Karpas-422 (cell line): Measurements from ENCODE around the gene TNK2. TPM values are rescaled to one million over a fixed set of nuclear protein-coding genes. Genes with fewer than 3 reads are reported as not detected.

Experiments
- DNase-seq: peaks from one replicate; pipeline ENCODE4 v3.0.0-alpha.2; 2015
- H2AFZ ChIP-seq: fragments of 200-600 bp; sonication (generic); 2 replicates; pipeline ENCODE4 v1.6.1; 2014; ENCODE audit warnings: antibody characterized with exemption, low read length, mixed read lengths
- H3K27ac ChIP-seq: fragments of 200-600 bp; sonication (generic); 2 replicates; pipeline ENCODE4 v1.5.1; 2014; ENCODE audit warnings: mild to moderate bottlenecking, low read length, moderate library complexity
- H3K27me3 ChIP-seq: fragments of 200-600 bp; sonication (generic); 2 replicates; pipeline ENCODE4 v1.6.1; 2014; ENCODE audit warnings: low read length, mixed read lengths
- H3K36me3 ChIP-seq: fragments of 200-600 bp; sonication (generic); 2 replicates; pipeline ENCODE4 v1.6.1; 2014; ENCODE audit warnings: low read length, mixed read lengths; ENCODE audit not compliant: insufficient read depth
- H3K4me1 ChIP-seq: fragments of 200-600 bp; sonication (generic); 2 replicates; pipeline ENCODE4 v1.6.1; 2014; ENCODE audit warnings: mild to moderate bottlenecking, low read length, mixed read lengths
- H3K4me2 ChIP-seq: fragments of 200-600 bp; sonication (generic); 2 replicates; pipeline ENCODE4 v1.6.1; 2014; ENCODE audit warnings: low read length, low read depth, mild to moderate bottlenecking; ENCODE audit not compliant: poor library complexity, severe bottlenecking
- H3K4me3 ChIP-seq: fragments of 200-600 bp; sonication (generic); 2 replicates; pipeline ENCODE4 v1.5.1; 2014; ENCODE audit warnings: mild to moderate bottlenecking, antibody characterized with exemption, low read length, mixed read lengths
- H3K79me2 ChIP-seq: fragments of 200-600 bp; sonication (generic); 2 replicates; pipeline ENCODE4 v1.6.1; 2014; ENCODE audit warnings: mild to moderate bottlenecking, low read length, mixed read lengths
- H3K9ac ChIP-seq: fragments of 200-600 bp; sonication (generic); 2 replicates; pipeline ENCODE4 v1.6.0; 2014; ENCODE audit warnings: low read length
- H3K9me2 ChIP-seq: fragments of 200-600 bp; sonication (generic), shearing (Covaris generic); replicated peaks from 2 replicates; pipeline ENCODE4 v1.6.0; 2014; ENCODE audit warnings: mild to moderate bottlenecking, low read length, moderate library complexity; ENCODE audit not compliant: insufficient read depth
- H3K9me3 ChIP-seq: fragments of 300-700, 200-600 bp; sonication (generic); 2 replicates; pipeline ENCODE4 v1.6.1; 2014; ENCODE audit warnings: low read length, mixed read lengths
- H4K20me1 ChIP-seq: fragments of 200-600 bp; sonication (generic); 2 replicates; pipeline ENCODE4 v1.6.1; 2014; ENCODE audit warnings: mild to moderate bottlenecking, antibody characterized with exemption, low read length, low read depth; ENCODE audit not compliant: insufficient read depth
- total RNA-seq: library from RNA; depleted of rRNA; stranded (reverse); fragments of >200 nt; shearing (Covaris generic); gene quantifications from 2 replicates; pipeline ENCODE4 v1.2.3, GENCODE V29; 2014; ENCODE audit warnings: low replicate concordance

TNK2 gene
- total RNA-seq, 1 experiment from 2014 or later: 25.5 TPM

DNA sequence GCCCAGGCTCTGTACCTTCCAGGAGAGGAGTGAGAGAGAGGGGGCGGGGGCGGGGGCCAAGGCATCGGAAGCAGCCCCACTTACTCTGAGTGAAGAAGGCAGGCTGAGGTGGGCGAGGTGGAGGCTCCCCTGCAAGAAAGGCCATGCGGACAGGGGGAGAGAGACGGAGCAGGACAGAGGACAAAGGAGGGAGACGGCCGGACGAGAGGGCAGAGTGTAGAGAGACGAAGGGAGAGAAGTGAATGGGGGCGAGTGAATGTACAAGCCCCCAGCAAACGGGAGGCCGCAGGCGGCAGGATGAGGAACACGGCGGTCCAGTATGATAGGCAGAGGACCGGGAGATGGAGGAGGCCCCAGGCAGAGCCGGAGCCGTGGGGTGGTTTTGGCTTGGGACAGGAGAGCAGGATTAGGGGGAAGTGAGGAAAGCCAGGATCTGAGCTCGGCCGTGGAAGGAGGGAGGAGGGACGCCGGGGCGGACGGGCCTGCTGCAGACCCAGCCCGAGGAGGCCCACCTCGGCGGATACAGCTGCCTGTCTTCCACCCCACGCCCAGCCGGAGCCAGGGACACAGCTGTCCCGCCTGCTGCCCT, 38.8 kb downstream of the TNK2 start:
- no peak overlapping the region for H3K27ac ChIP-seq
- no peak overlapping the region for H2AFZ ChIP-seq
- no peak for DNase-seq
- H3K79me2 ChIP-seq: no peaks in the 10 kb centered on the region
- H3K9ac ChIP-seq: no peak overlapping the region
- no peak overlapping the region for H3K4me2 ChIP-seq
- H3K36me3 ChIP-seq: no peaks in the 10 kb centered on the region
- H3K27me3 ChIP-seq: no peaks in the 10 kb centered on the region
- H3K9me3 ChIP-seq: no peaks in the 10 kb centered on the region
- H3K9me2 ChIP-seq: no peaks in the 10 kb centered on the region
- no peaks in the 10 kb centered on the region for H3K4me1 ChIP-seq
- H3K4me3 ChIP-seq: no peak overlapping the region
- H4K20me1 ChIP-seq: no peaks in the 10 kb centered on the region

DNA sequence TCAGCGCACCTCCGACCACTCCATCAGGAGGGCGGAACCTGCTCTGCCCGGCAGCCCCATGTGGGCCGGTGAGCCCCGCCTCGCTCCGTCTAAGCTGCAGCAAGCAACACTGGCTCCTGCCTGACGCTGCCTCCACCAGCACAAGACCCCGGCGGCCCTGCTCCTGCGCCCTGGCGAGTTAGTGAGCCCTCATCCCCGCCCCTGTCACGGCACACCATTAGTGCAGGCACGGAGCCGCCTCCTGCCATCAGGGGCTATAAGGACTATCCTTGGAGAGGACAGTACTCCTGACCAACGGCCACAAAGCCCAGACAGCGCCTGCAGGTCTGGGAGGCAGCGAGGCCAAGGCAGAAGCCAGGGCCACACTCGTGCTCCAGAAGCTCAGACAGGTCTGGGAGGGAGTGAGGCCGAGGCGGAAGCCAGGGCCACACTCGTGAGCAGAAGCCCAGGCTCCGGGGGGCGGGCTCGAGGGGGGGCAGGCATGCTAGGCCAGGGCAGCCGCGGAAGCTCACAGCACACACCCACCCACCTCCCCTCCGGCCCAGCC, 39.4 kb downstream of the TNK2 start:
- no peaks in the 10 kb centered on the region for H3K27me3 ChIP-seq
- no peaks in the 10 kb centered on the region for H3K36me3 ChIP-seq
- no peaks in the 10 kb centered on the region for H3K9me2 ChIP-seq
- DNase-seq: no peak
- 0 out of 2 replicates have a peak, but pooled peaks cover under 1% of the 10 kb centered on the region for H4K20me1 ChIP-seq
- no peak overlapping the region for H3K27ac ChIP-seq
- H3K79me2 ChIP-seq: no peaks in the 10 kb centered on the region
- H3K4me1 ChIP-seq: no peaks in the 10 kb centered on the region
- no peak overlapping the region for H3K9ac ChIP-seq
- no peak overlapping the region for H3K4me3 ChIP-seq
- no peak overlapping the region for H3K4me2 ChIP-seq
- H2AFZ ChIP-seq: no peak overlapping the region
- H3K9me3 ChIP-seq: no peaks in the 10 kb centered on the region

DNA sequence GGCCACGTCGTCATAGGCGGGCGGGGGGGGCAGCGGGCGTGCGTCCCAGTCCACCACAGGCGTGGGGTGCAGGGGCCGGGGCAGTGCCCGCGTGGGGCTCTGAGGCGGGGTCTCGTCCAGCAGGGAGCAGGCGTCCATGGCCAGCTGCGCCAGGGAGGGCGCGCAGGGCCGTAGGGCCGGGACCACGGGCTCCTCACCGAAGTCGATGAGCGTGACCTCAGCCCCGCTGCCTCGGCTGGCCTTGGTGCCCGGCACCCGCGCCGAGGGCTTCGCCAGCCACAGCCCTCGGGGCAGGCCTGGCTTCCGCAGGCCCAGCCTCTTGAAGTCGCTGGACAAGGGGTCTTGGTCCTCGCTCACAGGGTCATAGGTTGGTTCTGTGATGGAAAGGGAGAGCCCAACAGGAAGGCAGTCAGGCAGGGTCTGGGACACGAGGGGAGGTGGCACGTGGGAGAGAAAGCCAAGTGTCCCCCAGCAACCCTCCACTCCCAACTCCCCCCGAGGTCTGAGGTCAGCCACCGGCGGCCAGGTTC, 40.0 kb downstream of the TNK2 start:
- H3K4me2 ChIP-seq: no peak overlapping the region
- no peak overlapping the region for H3K27ac ChIP-seq
- DNase-seq: no peak
- H3K9ac ChIP-seq: no peak overlapping the region
- no peaks in the 10 kb centered on the region for H3K9me2 ChIP-seq
- H3K79me2 ChIP-seq: no peaks in the 10 kb centered on the region
- no peaks in the 10 kb centered on the region for H3K36me3 ChIP-seq
- H2AFZ ChIP-seq: no peak overlapping the region
- no peaks in the 10 kb centered on the region for H3K27me3 ChIP-seq
- 0 out of 2 replicates have a peak, but pooled peaks cover 6% of the 10 kb centered on the region for H4K20me1 ChIP-seq
- H3K4me1 ChIP-seq: no peaks in the 10 kb centered on the region
- no peak overlapping the region for H3K4me3 ChIP-seq
- H3K9me3 ChIP-seq: no peaks in the 10 kb centered on the region

DNA sequence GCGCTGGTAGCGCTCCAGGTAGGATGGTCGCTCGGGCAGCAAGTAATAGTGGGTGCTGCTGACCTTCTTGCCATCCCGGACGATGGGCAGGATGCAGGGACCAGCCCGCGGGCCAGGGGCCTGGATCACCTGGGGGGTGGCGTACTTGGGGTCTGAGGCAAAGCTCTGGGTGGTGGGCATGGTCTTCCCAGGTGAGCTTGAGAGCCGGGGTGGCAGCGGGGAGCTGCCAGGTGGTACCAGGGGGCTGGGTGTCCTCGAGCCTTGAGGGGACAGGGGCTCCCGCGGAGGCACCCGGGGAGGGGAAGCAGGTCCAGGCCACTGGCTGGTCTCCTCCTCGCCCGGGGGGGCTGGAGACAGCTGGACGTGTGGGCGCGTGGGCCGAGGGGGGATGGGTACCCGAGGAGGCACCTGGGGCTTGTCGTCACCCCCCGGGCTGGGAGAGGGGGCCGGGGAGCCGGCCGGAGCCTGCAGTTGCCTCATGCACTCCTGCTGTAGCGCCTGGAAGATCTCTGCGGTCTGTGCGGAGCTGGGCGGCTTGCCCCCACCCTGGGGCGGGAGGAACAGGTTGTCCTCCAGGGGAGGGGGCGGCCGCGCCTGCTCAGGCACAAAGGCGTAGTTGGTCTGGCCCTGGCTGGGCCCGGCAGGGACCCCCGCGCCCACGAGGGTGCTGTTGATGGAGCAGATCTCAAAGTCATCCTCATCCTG, 40.6 kb downstream of the TNK2 start:
- no peak overlapping the region for H3K27ac ChIP-seq
- H2AFZ ChIP-seq: no peak overlapping the region
- no peaks in the 10 kb centered on the region for H3K79me2 ChIP-seq
- H3K4me1 ChIP-seq: no peaks in the 10 kb centered on the region
- no peaks in the 10 kb centered on the region for H3K9me2 ChIP-seq
- H3K27me3 ChIP-seq: no peaks in the 10 kb centered on the region
- H3K4me2 ChIP-seq: no peak overlapping the region
- DNase-seq: no peak
- no peaks in the 10 kb centered on the region for H3K9me3 ChIP-seq
- H3K36me3 ChIP-seq: no peaks in the 10 kb centered on the region
- H3K4me3 ChIP-seq: no peak overlapping the region
- H3K9ac ChIP-seq: no peak overlapping the region
- H4K20me1 ChIP-seq: 0 out of 2 replicates have a peak, but pooled peaks cover 8% of the 10 kb centered on the region

DNA sequence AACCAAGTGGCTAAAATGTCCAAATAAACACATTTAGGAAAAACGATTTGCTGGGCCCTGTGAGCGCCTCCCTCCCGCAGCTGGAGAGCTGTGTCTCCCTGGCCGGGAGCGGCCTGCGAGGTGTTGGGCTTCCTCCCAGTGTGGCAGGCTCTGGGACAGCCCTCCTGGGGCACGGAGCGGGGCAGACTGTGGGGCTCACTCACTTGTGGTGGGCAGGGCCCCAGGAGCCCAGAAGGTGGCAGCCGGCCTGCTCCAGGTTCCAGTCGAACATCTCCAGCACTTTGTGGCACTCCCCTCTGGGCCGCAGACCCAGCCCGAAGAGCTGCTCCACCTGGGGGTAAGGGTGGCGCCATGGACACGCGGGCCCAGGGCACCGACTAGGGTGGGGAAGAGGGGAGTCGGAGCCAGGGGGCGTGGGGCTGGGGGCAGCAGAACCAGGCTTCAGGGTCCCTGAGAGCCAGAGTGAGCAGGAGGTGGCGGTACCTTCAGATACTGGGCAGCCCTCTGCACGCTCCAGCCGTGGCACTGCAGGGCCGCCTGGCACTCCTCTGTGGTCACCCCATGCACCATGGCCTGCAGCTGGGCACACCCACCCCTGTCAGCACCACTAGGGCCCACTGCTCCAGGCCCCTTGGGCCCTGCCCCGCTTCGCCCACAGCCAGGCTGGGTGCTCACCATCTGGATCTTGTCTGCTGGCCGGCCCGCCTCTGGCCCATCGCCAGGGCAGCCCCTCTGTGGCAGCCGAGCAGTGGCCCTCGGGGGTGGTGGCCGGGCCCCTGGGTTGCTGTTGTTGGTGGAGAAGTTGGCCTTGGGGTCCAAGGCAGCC, 41.5 kb downstream of the TNK2 start:
- H3K9ac ChIP-seq: no peak overlapping the region
- no peaks in the 10 kb centered on the region for H3K9me3 ChIP-seq
- H3K4me1 ChIP-seq: no peaks in the 10 kb centered on the region; the same call in 1 of the 2 replicates
- no peaks in the 10 kb centered on the region for H3K27me3 ChIP-seq
- no peak overlapping the region for H2AFZ ChIP-seq
- H3K9me2 ChIP-seq: no peaks in the 10 kb centered on the region
- H3K4me3 ChIP-seq: no peak overlapping the region
- DNase-seq: no peak
- no peaks in the 10 kb centered on the region for H3K79me2 ChIP-seq
- no peaks in the 10 kb centered on the region for H3K36me3 ChIP-seq
- H3K4me2 ChIP-seq: no peak overlapping the region
- H4K20me1 ChIP-seq: 0 out of 2 replicates have a peak, but pooled peaks cover 8% of the 10 kb centered on the region
- no peak overlapping the region for H3K27ac ChIP-seq

DNA sequence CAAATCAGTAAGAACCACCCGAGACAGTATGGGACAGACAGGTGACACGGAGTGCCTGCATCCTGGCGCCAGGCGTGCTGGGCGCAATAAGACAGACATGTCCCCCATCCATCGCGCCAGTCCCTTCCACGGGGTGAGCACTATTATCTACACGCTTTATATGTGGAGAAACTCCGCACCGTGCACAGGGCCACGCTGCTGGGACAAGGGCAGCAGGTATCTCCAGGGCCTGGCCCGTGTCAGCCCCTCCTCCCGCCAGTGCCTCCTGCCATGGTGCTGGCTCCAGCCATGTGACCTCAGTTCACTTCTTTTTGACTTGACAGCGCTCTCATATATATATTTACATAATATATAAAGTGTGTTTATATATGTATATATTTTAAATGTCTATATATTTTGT, 42.6 kb downstream of the TNK2 start:
- no peaks in the 10 kb centered on the region for H3K9me2 ChIP-seq
- peaks cover 4% of the 10 kb centered on the region for H3K4me1 ChIP-seq
- 0 out of 2 replicates have a peak, but pooled peaks cover 8% of the 10 kb centered on the region for H4K20me1 ChIP-seq
- no peak overlapping the region for H3K4me3 ChIP-seq
- H3K27ac ChIP-seq: no peak overlapping the region
- H2AFZ ChIP-seq: no peak overlapping the region
- no peaks in the 10 kb centered on the region for H3K9me3 ChIP-seq
- no peak for DNase-seq
- H3K79me2 ChIP-seq: no peaks in the 10 kb centered on the region
- no peaks in the 10 kb centered on the region for H3K36me3 ChIP-seq
- no peaks in the 10 kb centered on the region for H3K27me3 ChIP-seq
- no peak overlapping the region for H3K4me2 ChIP-seq
- H3K9ac ChIP-seq: no peak overlapping the region

DNA sequence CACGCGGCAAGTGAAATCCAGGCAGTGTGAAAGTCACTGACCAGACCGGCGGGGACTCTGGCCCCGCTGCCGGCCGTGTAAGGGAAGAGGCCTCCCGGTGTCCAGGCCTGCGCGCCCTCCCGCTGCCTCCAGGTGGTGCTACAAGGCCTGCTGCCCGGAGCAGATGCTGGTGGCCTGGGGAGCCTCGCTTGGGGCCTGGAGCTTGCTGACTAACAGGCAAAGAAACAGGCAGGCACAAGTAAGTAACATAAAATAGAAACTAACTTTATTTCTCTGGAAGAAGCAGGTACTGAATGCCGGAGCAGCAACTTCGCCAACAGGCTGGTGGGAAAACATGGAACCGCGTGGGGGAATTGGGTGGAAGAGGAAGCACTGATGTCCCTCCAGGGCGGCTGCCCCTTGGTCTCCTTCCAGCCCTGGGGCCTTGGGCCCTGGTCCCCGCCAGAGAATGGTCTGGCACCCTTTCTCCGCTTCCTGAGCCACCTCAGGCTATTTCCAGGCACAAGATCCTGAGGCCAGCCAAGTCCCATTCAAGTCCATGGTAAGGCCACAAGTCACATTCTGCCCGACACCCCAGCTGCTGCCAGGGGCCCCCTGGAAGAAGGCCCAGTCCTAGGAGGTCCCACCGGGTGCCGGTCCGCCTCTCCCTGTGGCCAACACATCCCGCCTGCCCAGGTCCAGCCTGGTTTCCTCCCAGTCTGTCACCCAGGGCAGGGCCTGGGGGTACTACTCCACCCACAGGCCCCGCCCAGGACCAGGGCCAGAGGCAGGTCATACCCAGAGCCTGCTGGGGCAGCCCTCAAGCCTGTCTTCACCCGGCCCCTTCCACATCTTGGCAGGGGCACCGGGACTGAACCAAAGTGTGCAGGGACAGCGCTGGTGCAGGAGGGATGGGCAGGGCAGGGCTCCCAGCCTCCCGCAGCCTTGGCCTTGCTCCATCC, 45.0 kb downstream of the TNK2 start:
- DNase-seq: peak; percentile 83
- no peak overlapping the region for H3K27ac ChIP-seq
- H3K9me2 ChIP-seq: no peaks in the 10 kb centered on the region
- H3K9ac ChIP-seq: no peak overlapping the region
- H3K27me3 ChIP-seq: no peaks in the 10 kb centered on the region
- no peaks in the 10 kb centered on the region for H3K79me2 ChIP-seq
- H3K4me1 ChIP-seq: peaks cover 9% of the 10 kb centered on the region
- no peak overlapping the region for H2AFZ ChIP-seq
- no peak overlapping the region for H3K4me3 ChIP-seq
- H3K36me3 ChIP-seq: no peaks in the 10 kb centered on the region
- H3K4me2 ChIP-seq: no peak overlapping the region
- 0 out of 2 replicates have a peak, but pooled peaks cover 8% of the 10 kb centered on the region for H4K20me1 ChIP-seq
- H3K9me3 ChIP-seq: no peaks in the 10 kb centered on the region
